ENCODE data around the gene ULBP3.
"Not testable (repeated sequence)": the region's sequence is repeated elsewhere in the genome, so short reads cannot be mapped to it uniquely, and the experiment has no call there.

ULBP3 gene

DNA sequence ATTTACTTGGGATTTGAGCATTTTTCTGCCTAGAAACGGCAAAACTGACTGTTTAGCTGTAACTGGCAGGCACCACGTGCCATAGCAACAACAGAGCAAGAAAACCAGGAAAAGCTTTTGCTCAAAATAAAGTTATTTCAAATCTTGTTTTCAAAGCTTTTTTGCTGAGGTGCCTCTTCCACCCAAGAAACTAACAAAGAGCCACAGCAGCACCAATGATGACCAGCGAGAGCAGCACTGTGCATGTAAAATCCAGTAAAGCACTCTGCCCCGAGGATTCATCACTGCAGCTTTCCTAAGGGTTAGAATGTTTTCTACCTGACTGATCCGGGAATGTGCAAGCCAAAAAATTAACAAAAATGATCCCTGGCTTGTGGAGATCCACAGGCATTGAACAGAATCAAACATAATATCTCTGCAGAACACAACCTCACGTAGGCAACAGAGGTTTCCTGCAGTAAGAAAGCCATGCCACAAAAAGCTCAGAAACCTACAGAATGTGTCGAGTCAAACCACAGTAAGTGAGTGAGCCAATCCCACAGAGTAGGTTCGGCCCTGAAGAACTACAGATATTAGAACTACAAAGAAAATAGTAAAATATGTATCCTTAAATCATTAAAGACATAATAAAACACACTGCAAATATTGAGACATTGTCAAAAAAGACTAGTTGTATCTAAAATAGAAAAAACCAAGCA is 7.4 kb upstream of the ULBP3 start:
- DNase-seq (ENCODE audit: extremely low read depth in 1 of 2, low read depth in 1 of 2): no peak

GRCh38 chr6:150075034-150075421 is 6.1 kb upstream of the ULBP3 start:
- DNase-seq (ENCODE audit: extremely low read depth in 1 of 2, low read depth in 1 of 2): no peak

- DNase-seq (ENCODE audit: extremely low read depth in 1 of 2, low read depth in 1 of 2): not testable (repeated sequence)
Measured at GRCh38 chr6:150074396-150075033, 5.6 kb upstream of the ULBP3 start.

DNA sequence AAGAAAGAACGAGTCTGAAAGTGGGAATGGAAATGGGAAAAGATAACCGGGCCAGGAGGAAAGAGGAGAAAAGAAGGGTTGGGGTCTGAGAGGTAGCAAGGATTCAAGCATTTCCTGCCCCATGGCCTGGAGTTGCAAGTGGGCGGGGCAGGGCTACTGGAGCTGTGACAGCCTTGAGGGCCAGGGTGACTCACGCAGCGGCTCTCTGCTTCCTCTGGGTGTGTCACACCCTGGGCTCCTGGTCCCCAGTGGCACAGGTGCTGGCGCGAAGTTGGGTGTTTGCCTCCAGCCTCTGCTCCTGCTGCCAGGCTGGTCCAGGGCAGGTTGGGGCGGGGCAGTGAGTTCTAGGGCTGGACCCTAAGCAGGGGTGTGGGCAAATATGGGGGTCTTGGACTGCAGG is 3.3 kb upstream of the ULBP3 start:
- peak; percentile 35 to 36 for DNase-seq (ENCODE audit: extremely low read depth in 1 of 2, low read depth in 1 of 2)

DNA sequence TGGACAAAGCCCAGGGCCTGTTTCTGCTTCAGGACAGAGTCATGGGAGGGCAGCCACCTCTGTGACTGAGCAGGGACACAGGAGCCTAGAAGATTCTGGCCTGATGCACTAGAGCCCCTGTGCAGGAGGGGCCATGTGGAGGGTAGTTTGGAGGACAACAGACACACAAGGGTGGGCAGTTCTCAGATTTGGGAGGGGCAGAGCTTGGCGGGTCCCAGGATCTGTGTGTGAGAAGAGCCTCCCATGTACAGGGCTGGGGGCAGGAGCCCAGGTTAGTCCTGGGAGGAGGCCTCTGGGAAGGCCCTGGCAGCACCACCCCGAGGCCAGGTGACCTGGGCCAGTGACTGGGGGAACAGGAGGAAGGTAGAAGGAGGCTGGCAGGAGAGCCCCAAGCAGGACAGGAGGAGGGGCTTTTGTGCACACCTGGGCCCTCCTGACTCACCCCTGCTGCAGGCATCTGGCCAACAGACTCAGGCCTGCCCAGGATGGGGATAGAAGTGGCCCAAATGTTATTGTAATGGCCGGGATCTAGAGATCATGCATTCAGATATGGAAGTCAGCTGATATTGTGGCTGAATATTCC is 1.4 kb upstream of the ULBP3 start:
- DNase-seq (ENCODE audit: extremely low read depth in 1 of 2, low read depth in 1 of 2): no peak

GRCh38 chr6:150069706-150070105 is 785 bp upstream of the ULBP3 start:
- no peak for DNase-seq (ENCODE audit: extremely low read depth in 1 of 2, low read depth in 1 of 2)

GRCh38 chr6:150068151-150068550 is 770 bp downstream of the ULBP3 start:
- no peak for DNase-seq (ENCODE audit: extremely low read depth in 1 of 2, low read depth in 1 of 2)

DNA sequence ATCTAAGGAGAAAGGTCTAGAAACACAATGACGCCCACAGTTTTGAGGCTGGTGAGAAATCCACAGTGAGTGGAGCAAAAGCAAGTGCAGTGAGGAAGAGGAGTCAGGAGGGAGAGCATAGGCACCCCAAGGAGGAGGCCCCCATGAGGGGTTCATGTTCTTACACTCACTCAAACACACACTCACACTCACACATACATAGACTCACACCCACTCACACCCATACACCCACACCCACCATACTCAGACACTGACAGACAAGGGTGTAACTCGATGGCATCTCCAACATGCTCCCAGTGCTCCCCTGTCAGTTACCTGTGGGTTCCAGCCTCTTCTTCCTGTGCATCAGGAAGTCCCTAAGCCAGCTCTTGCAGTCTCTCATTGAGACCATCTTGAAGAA is 3.8 kb downstream of the ULBP3 start:
- DNase-seq (ENCODE audit: extremely low read depth in 1 of 2, low read depth in 1 of 2): no peak

- DNase-seq (ENCODE audit: extremely low read depth in 1 of 2, low read depth in 1 of 2): no peak
Measured at GRCh38 chr6:150063640-150064039, 5.3 kb downstream of the ULBP3 start.

DNA sequence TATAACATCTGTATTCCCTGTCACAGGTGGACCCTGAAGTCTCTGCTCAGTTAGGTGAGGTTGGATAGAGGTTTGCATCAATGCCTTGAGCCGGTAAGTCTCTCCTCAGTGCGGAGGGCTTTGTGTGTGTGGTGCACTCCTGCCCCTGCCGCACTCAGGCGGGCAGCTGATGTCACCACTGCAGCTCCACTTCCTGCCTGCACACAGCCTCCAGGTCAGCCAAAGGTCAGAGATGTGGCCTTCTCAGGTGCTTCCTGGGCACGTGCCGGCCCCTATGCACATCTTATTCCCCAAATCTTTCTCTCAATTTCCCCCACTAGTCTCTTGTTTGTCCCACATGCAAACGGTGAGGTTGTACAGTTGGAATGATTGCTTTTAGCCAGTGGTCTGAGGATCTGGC is 8.9 kb downstream of the ULBP3 start:
- DNase-seq (ENCODE audit: extremely low read depth in 1 of 2, low read depth in 1 of 2): not testable (repeated sequence)

DNA sequence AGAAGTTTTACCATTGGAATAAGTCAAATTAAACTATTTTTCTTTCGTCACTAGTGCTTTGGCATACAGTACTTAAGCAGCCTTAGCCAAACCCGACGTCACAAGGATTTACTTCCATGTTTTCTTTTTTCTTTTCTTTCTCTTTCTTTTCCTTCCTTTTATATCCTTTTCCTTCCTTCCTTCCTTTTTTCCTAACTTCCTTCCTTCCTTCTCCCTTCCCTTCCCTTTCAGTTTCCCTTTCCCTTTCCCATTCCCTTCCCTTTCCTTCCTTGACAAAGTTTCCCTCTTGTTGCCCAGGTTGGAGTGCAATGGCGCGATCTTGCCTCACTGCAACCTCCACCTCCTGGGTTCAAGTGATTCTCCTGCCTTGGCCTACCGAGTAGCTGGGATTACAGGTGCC is 9.9 kb downstream of the ULBP3 start:
- no peak for DNase-seq (ENCODE audit: extremely low read depth in 1 of 2, low read depth in 1 of 2)

- no peak for DNase-seq (ENCODE audit: extremely low read depth in 1 of 2, low read depth in 1 of 2)
Measured at GRCh38 chr6:150058231-150058792, 10.6 kb downstream of the ULBP3 start.

- no peak for DNase-seq (ENCODE audit: extremely low read depth in 1 of 2, low read depth in 1 of 2)
Measured at GRCh38 chr6:150057501-150057951, 11.4 kb downstream of the ULBP3 start.

DNA sequence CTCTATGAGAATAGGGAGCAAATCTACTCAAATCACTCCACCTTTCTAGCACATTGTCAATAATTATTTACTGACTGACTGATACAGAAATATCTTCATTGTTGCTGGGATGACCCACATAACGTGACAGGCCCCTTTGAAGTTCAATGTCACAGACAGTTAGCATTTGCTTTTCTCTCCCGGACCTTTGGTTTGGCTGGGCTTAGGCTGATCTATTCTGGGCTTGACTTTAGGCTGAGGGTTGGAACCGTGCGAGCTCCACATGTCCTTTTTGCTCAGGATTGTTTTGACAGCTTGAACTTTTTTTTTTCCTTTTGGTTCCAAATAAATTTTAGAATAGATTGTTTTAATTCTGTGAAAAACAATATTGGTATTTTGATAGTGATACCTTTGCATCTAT is 12.0 kb downstream of the ULBP3 start:
- DNase-seq (ENCODE audit: extremely low read depth in 1 of 2, low read depth in 1 of 2): no peak

- DNase-seq (ENCODE audit: extremely low read depth in 1 of 2, low read depth in 1 of 2): no peak
Measured at GRCh38 chr6:150056156-150056555, 12.8 kb downstream of the ULBP3 start.

DNA sequence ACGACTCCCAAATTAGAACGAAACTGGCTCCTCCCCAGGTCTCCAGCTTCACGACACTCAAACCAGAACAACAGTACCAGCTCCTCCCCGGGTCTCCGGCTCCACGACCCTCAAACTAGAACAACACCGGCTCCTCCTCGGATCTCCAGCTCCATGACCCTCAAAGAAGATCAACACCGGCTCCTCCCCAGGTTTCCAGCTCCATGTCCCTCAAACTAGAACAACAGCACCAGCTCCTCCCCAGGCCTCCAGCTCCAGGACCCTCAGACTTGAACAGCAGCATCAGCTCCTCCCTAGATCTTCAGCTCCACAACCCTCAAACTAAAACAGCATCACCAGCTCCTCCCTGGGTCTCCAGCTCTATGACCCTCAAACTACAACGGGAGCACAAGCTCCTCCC is 13.8 kb downstream of the ULBP3 start:
- DNase-seq (ENCODE audit: extremely low read depth in 1 of 2, low read depth in 1 of 2): no peak

DNA sequence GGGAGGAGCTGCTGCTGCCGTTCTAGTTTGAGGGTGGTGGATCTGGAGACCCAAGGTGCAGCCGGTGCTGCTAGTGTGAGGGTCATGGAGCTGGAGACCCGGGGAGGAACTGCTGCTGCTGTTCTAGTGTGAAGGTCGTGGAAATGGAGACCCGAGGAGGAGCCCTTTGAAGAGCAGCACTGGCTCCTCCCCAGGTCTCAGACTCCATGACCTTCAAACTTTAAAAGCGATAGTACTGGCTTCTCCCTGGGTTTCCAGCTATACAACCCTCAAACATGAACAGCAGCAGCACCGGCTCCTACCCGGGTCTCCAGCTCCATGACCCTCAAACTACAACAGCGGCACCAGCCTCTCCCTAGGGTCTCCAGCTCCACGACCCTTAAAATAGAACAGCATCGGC is 15.5 kb downstream of the ULBP3 start:
- DNase-seq (ENCODE audit: extremely low read depth in 1 of 2, low read depth in 1 of 2): no peak

DNA sequence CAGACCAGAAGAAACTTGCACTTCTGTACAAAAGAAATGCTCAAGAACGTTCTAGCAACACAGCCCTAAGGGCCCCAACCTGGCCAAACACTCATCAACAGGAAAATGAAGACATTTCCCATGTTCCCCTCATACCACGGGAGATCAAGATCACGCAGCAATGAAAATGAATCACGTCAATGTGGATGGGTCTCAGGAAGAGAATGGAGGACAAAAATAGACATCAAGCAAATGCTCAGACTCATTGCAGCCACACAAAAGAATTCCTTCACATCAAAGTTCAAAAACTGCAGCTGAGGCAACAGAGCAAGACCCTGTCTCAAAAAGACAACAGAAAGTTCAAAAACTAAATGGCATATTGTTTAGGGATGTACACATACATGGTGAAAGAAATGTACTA is 18.1 kb downstream of the ULBP3 start:
- DNase-seq (ENCODE audit: extremely low read depth in 1 of 2, low read depth in 1 of 2): no peak

DNA sequence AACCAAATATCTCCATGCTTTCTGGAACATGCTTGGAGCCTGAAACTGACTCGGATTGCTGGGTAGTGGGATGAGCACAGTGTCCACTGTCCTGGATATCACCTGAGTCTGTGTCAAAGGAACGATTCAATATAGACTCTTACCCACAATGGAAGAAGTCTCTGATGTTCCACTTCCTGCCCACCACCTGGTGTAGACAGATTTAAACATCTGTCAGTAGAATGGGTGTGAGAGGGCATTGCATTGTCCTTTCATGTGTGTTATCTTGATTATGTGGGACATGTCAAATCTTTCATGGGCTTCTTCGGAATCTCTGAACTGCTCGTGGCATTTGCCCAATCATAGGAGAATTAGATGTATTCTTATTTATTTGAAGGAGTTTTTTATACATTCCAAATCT is 20.8 kb downstream of the ULBP3 start:
- no peak for DNase-seq (ENCODE audit: extremely low read depth in 1 of 2, low read depth in 1 of 2)

DNA sequence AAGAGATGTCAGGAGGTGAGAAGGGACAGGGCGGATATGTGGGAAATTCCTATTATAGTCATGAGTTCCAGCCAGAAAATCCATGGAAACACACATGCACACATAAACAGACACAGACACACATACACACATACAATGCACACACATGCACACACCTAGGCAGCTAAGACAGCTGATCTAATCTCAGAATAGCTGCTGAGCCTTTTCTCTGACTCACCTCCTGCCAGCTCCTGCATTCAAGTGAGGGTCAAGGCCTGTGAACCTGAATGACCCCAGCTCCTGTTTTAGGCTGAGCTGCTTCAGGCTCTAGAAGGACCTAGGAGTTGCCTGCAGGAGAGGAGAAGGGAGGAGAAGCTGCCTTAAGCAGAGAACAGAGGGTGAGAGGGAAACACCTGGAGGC is 22.0 kb downstream of the ULBP3 start:
- DNase-seq (ENCODE audit: extremely low read depth in 1 of 2, low read depth in 1 of 2): no peak

- DNase-seq (ENCODE audit: extremely low read depth in 1 of 2, low read depth in 1 of 2): no peak
Measured at GRCh38 chr6:150044621-150045145, 24.2 kb downstream of the ULBP3 start.
